Right kidney (tissue), 1 donor: ENCODE measurements around the gene ASB13.

Experiments used
- DNase-seq: peaks from one replicate; pipeline ENCODE4 v3.0.0-alpha.2; 2016

ASB13 gene

DNA sequence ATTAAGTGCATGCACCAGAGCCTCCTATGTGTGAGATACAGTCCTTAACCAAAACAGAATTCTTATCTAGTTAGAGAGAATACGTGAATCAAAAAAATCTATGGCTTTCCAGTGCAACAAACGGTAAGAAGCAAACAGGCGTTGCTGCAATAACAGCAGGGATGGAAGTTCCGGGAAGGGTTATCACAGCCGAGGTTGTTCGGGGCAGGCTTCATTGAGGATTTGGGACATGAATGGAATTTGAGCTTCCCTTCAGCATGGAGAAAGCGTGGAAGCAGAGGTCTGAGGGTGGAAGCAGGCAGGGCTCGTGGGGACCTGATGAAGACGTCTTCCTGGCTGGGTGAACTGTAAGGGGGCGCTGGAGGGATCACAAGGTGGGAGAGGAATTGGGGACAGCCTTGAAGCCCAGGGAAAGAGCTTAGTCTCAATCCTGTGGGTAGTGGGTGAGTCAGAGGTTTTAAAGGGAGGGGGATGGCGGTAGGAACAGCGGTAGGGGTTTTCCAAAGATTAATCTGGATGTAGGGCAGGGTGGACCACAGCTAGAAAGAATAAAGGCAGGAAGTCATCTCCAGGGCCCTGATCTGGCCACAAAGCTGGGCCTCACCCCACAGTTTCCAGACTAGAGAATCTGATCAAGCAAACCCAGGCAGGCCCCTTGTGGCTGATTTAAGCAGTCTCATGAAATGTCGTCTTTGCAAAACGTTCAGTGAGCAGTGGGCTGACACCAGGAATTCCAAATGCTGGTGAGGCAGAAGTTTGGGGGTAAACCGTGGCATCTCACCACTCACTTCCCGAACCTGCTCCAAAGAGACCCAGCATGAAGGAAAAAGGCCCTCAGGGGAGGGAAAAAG, 76.5 kb downstream of the ASB13 start:
- DNase-seq, result no peak

DNA sequence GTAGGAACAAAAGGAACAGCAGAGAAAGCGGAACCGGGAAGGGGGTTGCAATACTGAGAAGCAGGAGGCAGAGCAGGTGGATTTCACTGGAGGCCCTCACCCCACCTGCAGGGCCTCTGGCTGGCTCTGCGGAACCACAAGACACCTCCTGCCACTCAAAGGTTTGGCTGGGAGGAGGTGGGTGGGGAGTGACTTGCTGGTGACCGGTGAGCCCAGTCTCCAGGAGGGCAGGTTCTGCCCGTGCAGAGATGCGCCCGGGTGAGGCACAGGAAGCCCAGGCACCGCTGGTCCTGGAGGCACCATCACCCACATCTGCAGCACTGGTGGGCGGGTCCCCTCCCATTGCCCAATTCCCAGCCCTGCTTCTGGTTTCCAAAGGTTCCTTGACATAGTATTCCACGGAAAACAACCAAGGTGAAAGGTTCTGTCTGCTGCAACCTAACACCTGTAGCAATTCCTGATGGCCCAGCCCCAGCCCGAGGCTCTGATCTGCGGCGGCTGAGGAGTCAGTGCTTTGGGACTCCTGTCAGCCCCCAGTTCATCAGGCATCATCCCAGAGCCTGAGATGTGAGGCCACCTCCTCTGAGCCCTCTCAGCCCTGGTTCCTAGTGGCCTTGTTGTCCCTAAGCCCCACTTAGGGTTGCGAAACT, 77.3 kb downstream of the ASB13 start:
- DNase-seq, result no peak
